Measurements from ENCODE around the gene NUDT5.

NUDT5 gene

GRCh38 chr10:12214093-12214492, 18.4 kb upstream of the NUDT5 start:
- TF ChIP-seq, protein P1, sequence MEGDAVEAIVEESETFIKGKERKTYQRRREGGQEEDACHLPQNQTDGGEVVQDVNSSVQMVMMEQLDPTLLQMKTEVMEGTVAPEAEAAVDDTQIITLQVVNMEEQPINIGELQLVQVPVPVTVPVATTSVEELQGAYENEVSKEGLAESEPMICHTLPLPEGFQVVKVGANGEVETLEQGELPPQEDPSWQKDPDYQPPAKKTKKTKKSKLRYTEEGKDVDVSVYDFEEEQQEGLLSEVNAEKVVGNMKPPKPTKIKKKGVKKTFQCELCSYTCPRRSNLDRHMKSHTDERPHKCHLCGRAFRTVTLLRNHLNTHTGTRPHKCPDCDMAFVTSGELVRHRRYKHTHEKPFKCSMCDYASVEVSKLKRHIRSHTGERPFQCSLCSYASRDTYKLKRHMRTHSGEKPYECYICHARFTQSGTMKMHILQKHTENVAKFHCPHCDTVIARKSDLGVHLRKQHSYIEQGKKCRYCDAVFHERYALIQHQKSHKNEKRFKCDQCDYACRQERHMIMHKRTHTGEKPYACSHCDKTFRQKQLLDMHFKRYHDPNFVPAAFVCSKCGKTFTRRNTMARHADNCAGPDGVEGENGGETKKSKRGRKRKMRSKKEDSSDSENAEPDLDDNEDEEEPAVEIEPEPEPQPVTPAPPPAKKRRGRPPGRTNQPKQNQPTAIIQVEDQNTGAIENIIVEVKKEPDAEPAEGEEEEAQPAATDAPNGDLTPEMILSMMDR (conservative IDR thresholded peaks at IDR 0.05), result no peak
- TF ChIP-seq ZFX (IDR thresholded peaks at IDR 0.05), result no peak
- no peak overlapping the region for H3K27ac ChIP-seq

DNA sequence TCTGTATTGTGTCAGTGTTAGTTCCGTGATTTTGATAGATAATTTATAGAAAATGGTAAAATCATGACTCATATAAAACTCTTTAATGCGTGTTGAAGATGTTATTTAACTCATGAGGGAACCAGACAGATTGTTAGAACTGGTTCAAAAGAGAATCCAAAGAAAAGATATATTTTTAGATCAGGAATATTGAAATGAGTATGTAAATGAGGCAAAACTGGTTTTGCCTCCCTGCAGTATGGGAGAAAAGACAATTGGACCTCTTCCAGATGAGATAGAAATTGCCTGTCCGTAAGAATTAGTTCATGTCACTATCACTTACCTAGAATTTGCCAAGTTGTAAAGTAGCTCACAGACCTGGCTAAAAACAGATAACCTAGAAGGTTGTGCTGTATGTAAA, 17.9 kb upstream of the NUDT5 start:
- no peak overlapping the region for H3K27ac ChIP-seq
- TF ChIP-seq, protein P1 (conservative IDR thresholded peaks at IDR 0.05), result no peak
- TF ChIP-seq ZFX (IDR thresholded peaks at IDR 0.05), result no peak

DNA sequence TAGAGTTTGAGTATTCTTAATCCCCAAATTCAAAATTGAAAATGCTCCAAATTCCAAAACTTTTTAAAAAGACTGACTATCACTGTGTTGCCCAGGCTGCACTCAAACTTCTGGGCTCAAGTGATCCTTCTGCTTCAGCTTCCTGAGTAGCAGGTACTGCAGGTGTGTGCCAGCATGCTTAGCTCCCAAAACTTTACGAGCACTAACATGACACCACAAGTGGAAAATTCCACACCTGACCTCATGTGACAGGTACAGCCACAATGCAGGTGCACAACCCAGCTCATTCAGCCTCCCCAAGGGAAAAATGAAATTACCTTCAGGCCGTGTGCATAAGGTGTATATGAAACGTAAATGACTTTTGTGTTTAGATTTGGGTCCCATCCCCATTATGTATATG, 16.8 kb upstream of the NUDT5 start:
- TF ChIP-seq, protein P1 (conservative IDR thresholded peaks at IDR 0.05), result no peak
- no peak for TF ChIP-seq ZFX (IDR thresholded peaks at IDR 0.05)
- no peak overlapping the region for H3K27ac ChIP-seq

GRCh38 chr10:12208460-12208859, 12.8 kb upstream of the NUDT5 start:
- no peak for TF ChIP-seq ZFX (IDR thresholded peaks at IDR 0.05)
- TF ChIP-seq, protein P1 (conservative IDR thresholded peaks at IDR 0.05), result no peak
- H3K27ac ChIP-seq, result no peak overlapping the region

GRCh38 chr10:12207114-12207513, 11.4 kb upstream of the NUDT5 start:
- no peak overlapping the region for H3K27ac ChIP-seq
- TF ChIP-seq, protein P1 (conservative IDR thresholded peaks at IDR 0.05), result no peak
- no peak for TF ChIP-seq ZFX (IDR thresholded peaks at IDR 0.05)

DNA sequence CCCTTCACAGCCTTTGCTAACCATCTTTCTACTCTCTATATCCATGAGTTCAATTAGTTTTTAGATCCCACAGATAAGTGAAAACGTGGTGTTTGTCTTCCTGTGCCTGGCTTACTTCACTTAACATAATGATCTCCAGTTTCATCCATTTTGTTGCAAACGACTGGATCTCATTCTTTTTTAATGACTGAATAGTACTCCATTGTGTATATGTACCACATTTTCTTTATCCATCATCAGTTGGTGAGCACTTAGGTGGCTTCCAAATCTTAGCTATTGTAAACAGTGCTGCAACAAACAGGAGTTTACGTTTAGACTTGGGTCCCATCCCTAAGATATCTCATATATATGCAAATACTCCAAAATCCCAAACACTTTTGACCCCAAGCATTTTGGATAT, 9.4 kb upstream of the NUDT5 start:
- H3K27ac ChIP-seq, result no peak overlapping the region
- TF ChIP-seq ZFX (IDR thresholded peaks at IDR 0.05), result no peak
- TF ChIP-seq, protein P1 (conservative IDR thresholded peaks at IDR 0.05), result no peak

- TF ChIP-seq, protein P1 (conservative IDR thresholded peaks at IDR 0.05), result no peak
- no peak overlapping the region for H3K27ac ChIP-seq
Observed at GRCh38 chr10:12202226-12202625, 6.5 kb upstream of the NUDT5 start.

All from C4-2B (cell line).